MM.1S (cell line): ENCODE measurements around the gene TACO1.

Experiments used
- CTCF ChIP-seq: fragments of 300-600 bp; sonication (generic); IDR thresholded peaks from 2 replicates; pipeline ENCODE4 v1.5.1; 2016; ENCODE audit warnings: antibody characterized with exemption, low read length, mixed read lengths
- EZH2phosphoT487 ChIP-seq: fragments of 300-600 bp; sonication (generic); IDR thresholded peaks from 2 replicates; pipeline ENCODE4 v1.6.1; 2018; ENCODE audit warnings: antibody characterized with exemption, low read length

- no peak for TF ChIP-seq EZH2phosphoT487
- TF ChIP-seq CTCF = no peak
Measured at GRCh38 chr17:63598281-63598680, 2.4 kb upstream of the TACO1 start.
